Progenitor cell of endocrine pancreas (in vitro differentiated cells): ENCODE results near the gene ZNF883. TPM values are rescaled to one million over a fixed set of nuclear protein-coding genes. Genes with fewer than 3 reads are reported as not detected.

Experiments used
- DNase-seq: peaks from one replicate; pipeline ENCODE4 v3.0.0; 2021; ENCODE audit warnings: low spot score; ENCODE audit not compliant: unreplicated experiment
- H3K27ac Mint-ChIP-seq: 2 replicates; pipeline ENCODE4 v1.8.0; 2021; ENCODE audit warnings: mild to moderate bottlenecking, moderate library complexity, mixed read lengths
- H3K27me3 Mint-ChIP-seq: 2 replicates; pipeline ENCODE4 v1.8.0; 2021; ENCODE audit warnings: mixed read lengths
- H3K36me3 Mint-ChIP-seq: 2 replicates; pipeline ENCODE4 v1.8.0; 2022; ENCODE audit warnings: mixed read lengths; ENCODE audit not compliant: insufficient read depth
- H3K4me1 Mint-ChIP-seq: 2 replicates; pipeline ENCODE4 v1.8.0; 2021; ENCODE audit warnings: low read depth, mixed read lengths
- H3K4me3 Mint-ChIP-seq: 2 replicates; pipeline ENCODE4 v1.8.0; 2021; ENCODE audit warnings: low read depth, mild to moderate bottlenecking, moderate library complexity, mixed read lengths
- H3K9me3 Mint-ChIP-seq: 2 replicates; pipeline ENCODE4 v1.8.0; 2021; ENCODE audit warnings: low read depth, mixed read lengths
- total RNA-seq: library from RNA; stranded (reverse); gene quantifications from 2 replicates; pipeline ENCODE4 v1.2.1, GENCODE V29; 2021
- TF ChIP-seq, protein P1 (sequence below): fragments of 200-600 bp; sonication (generic); IDR thresholded peaks from one replicate; pipeline ENCODE4 v1.5.0; 2021; ENCODE audit warnings: antibody characterized with exemption, mild to moderate bottlenecking; ENCODE audit not compliant: unreplicated experiment

Gene ZNF883
- total RNA-seq, 1 donor from 2014 or later, result 16.5 TPM

DNA sequence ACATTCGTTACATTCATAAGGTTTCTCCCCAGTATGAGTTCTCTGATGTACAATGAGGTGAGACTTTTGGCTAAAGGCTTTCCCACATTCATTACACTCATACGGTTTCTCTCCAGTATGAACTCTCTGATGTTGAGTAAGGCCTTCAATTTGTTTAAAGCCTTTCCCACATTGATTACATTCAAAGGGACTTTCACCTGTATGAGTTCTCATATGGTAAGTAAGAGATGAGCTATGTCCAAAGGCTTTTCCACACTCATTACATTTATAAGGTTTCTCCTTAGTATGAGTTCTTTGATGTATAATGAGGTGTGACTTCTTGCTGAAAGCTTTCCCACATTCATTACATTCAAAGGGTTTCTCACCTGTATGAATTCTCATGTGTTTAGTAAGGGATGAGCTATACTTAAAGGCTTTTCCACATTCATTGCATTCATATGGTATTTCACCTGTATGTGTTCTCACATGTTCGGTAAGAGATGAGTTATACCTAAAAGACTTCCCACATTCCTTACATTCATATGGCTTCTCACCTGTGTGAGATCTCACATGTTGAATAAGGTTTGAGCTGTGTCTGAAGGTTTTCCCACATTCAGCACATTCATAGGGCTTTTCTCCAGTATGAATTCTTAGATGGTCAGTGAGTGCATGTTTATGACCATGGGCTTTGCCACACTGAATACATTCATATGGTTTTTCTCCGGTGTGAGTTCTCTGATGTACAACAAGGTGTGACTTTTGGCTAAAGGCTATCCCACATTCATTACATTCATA is 31.1 kb upstream of the ZNF883 start:
- H3K27ac Mint-ChIP-seq, result no peak overlapping the region
- H3K4me1 Mint-ChIP-seq, result no peaks in the 10 kb centered on the region
- H3K36me3 Mint-ChIP-seq, result peaks cover 72% of the 10 kb centered on the region
- TF ChIP-seq, protein P1, sequence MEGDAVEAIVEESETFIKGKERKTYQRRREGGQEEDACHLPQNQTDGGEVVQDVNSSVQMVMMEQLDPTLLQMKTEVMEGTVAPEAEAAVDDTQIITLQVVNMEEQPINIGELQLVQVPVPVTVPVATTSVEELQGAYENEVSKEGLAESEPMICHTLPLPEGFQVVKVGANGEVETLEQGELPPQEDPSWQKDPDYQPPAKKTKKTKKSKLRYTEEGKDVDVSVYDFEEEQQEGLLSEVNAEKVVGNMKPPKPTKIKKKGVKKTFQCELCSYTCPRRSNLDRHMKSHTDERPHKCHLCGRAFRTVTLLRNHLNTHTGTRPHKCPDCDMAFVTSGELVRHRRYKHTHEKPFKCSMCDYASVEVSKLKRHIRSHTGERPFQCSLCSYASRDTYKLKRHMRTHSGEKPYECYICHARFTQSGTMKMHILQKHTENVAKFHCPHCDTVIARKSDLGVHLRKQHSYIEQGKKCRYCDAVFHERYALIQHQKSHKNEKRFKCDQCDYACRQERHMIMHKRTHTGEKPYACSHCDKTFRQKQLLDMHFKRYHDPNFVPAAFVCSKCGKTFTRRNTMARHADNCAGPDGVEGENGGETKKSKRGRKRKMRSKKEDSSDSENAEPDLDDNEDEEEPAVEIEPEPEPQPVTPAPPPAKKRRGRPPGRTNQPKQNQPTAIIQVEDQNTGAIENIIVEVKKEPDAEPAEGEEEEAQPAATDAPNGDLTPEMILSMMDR, result no peak
- H3K4me3 Mint-ChIP-seq, result no peak overlapping the region
- H3K27me3 Mint-ChIP-seq, result no peaks in the 10 kb centered on the region
- no peak for DNase-seq
- H3K9me3 Mint-ChIP-seq, result peaks cover 66% of the 10 kb centered on the region

GRCh38 chr9:113026200-113026599 is 14.2 kb upstream of the ZNF883 start:
- no peaks in the 10 kb centered on the region for H3K27me3 Mint-ChIP-seq
- TF ChIP-seq, protein P1, result no peak
- H3K4me3 Mint-ChIP-seq, result no peak overlapping the region
- H3K27ac Mint-ChIP-seq, result no peak overlapping the region
- no peaks in the 10 kb centered on the region for H3K36me3 Mint-ChIP-seq
- DNase-seq, result no peak
- no peaks in the 10 kb centered on the region for H3K4me1 Mint-ChIP-seq
- H3K9me3 Mint-ChIP-seq, result peaks cover 42% of the 10 kb centered on the region

DNA sequence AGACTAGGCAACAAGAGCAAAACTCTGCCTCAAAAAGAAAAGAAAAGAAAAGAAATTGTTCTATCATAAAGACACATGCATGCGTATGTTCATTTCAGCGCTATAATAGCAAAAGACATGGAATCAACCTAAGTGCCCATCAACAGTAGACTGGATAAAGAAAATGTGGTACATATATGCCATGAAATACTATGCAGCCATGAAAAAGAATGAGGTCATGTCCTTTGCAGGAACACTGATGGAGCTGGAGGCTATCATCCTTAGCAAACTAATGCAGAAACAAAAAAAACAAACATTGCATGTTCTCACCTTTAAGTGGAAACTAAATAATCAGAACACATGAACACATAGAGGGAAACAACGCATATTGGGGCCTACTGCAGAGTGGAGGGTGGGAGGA is 6.3 kb upstream of the ZNF883 start:
- Mint-ChIP-seq H3K9me3 (peaks cover 41% of the 10 kb centered on the region), H3K27ac (no peak overlapping the region), H3K4me1 (no peaks in the 10 kb centered on the region), H3K4me3 (no peak overlapping the region), H3K27me3 (peaks cover 8% of the 10 kb centered on the region), H3K36me3 (no peaks in the 10 kb centered on the region)
- no peak for DNase-seq
- TF ChIP-seq, protein P1, result no peak

DNA sequence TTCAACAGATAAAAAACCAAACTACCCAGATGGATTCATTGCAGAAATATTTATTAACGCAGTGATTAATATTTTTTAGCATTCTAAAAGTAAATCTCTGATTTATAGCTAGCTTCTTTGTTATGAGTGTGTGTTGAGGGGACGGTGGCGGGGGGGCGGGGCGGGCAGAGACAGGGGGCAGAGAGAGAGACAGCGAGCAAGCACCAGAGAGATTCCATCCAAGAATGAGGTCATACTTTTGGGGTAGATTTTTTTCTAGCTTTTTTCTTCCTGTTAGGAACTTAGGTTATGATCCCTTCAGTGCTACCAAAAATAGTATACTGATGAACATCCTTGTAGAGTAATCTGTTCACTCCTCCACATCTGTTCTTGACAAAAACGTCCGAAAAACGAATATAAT is 500 bp upstream of the ZNF883 start:
- peaks cover 5% of the 10 kb centered on the region for H3K4me1 Mint-ChIP-seq
- no peak for DNase-seq
- H3K9me3 Mint-ChIP-seq, result peaks cover 37% of the 10 kb centered on the region
- TF ChIP-seq, protein P1, result no peak
- H3K27me3 Mint-ChIP-seq, result peaks cover 9% of the 10 kb centered on the region
- H3K4me3 Mint-ChIP-seq, result peak overlapping the region; percentile 88
- peaks cover 20% of the 10 kb centered on the region for H3K36me3 Mint-ChIP-seq
- H3K27ac Mint-ChIP-seq, result no peak overlapping the region

- peaks cover 64% of the 10 kb centered on the region for H3K9me3 Mint-ChIP-seq
- H3K27me3 Mint-ChIP-seq, result no peaks in the 10 kb centered on the region
- TF ChIP-seq, protein P1, result no peak
- no peak overlapping the region for H3K4me3 Mint-ChIP-seq
- peaks cover 75% of the 10 kb centered on the region for H3K36me3 Mint-ChIP-seq
- H3K27ac Mint-ChIP-seq, result no peak overlapping the region
- no peak for DNase-seq
- H3K4me1 Mint-ChIP-seq, result no peaks in the 10 kb centered on the region
Observed at GRCh38 chr9:113005777-113006176, 6.2 kb downstream of the ZNF883 start.
